Measurements from ENCODE around the gene CAMK2B.

DNA sequence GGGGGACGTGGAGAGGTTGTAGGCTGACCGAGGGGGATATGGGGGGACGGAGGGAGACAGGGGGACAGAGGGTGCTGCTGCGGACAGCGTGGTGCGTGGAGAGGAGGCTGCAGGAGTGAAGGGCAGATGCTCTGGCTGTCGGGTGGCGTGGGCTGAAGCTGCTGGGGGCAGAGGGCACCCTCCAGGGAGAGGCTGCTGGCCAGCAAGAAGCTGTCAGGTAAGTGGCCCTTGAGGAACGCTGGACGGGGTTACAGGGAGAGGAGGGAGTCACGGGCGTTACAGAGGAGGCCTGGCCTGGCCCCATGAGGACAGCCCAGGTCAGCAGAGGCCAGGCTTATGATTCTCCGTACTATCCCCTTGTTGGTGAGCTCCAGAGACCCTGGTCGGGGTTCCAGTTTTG, 97.5 kb downstream of the CAMK2B start:
- TF ChIP-seq CTCF (IDR thresholded peaks at IDR 0.05; ENCODE audit: low read length) = no peak
- TF ChIP-seq EZH2 (optimal IDR thresholded peaks at IDR 0.05; ENCODE audit: low read depth, low read length) = no peak

Data from MM.1S (cell line).